ENCODE results near the gene CNKSR3. TPM values are rescaled to one million over a fixed set of nuclear protein-coding genes. Genes with fewer than 3 reads are reported as not detected.

Gene CNKSR3
- total RNA-seq, 2 donors from 2014 or later, result 9.3 to 13.2 TPM

GRCh38 chr6:154509421-154510143 is 903 bp downstream of the CNKSR3 start:
- Histone ChIP-seq H3K9me3 (no peaks in the 10 kb centered on the region), H3K36me3 (replicated peaks in 1 of 2; ENCODE audit: insufficient read depth in 1 of 2, low read depth in 2 of 2) (no peaks in the 10 kb centered on the region), H3K27me3 (no peaks in the 10 kb centered on the region), H3K4me1 (peaks cover 57% of the 10 kb centered on the region), H3K4me3 (peak overlapping the region; percentile 69 to 88), H3K27ac (peak overlapping the region; percentile 96 to 99 (median 98))
- TF ChIP-seq POLR2A (IDR thresholded peaks at IDR 0.05), result no peak
- TF ChIP-seq, protein P1, sequence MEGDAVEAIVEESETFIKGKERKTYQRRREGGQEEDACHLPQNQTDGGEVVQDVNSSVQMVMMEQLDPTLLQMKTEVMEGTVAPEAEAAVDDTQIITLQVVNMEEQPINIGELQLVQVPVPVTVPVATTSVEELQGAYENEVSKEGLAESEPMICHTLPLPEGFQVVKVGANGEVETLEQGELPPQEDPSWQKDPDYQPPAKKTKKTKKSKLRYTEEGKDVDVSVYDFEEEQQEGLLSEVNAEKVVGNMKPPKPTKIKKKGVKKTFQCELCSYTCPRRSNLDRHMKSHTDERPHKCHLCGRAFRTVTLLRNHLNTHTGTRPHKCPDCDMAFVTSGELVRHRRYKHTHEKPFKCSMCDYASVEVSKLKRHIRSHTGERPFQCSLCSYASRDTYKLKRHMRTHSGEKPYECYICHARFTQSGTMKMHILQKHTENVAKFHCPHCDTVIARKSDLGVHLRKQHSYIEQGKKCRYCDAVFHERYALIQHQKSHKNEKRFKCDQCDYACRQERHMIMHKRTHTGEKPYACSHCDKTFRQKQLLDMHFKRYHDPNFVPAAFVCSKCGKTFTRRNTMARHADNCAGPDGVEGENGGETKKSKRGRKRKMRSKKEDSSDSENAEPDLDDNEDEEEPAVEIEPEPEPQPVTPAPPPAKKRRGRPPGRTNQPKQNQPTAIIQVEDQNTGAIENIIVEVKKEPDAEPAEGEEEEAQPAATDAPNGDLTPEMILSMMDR (IDR thresholded peaks at IDR 0.05), result no peak
- intact Hi-C loops (cut with DNase I), result loop anchor here (10.0 kb wide), 1 partner anchor 95 kb away; no protein-coding TSS in a partner anchor
- 0 to 1% methylated on average over 10 to 55 of the region's 55 CpGs for WGBS, 2 donors
- DNase-seq (peak; percentile 27 to 55 (median 45)), ATAC-seq (peak; percentile 0)

DNA sequence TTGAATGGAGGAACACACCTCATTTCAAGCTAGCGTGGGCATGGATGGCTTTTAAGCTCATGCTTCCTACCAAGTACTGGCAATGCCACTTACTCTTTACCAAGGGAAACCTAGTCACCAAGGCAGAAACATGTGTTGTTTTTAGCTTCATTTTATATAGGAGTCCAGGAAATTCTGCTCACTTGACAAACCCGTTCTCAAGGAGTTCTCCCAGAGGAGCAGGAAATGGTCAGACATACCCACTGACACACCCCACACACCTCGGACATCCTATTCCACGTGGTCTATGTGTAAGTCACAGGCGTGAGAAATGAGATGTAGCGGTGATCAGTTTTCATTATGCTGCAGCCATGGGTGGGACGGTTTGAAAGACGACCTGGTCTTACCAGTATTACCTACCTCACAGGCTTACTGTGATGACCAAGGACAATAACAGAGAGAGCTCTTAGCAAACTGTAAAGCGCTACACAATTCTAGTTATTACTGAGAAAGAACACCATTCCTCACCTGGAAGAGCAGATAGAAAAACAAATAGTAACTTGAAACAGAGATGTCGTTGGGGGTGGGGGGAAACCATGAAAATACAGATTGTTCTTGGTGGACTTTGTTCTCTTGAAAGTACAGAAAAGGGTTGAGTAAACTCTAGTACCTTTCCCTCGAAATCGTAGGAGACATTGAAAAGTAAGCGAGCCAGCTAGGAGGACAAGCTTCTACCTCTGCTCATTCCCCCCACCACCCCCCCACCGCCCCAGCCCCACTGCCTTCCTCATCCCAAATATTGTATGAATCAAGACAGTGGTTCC is 1.7 kb downstream of the CNKSR3 start:
- Histone ChIP-seq H3K27me3 (no peaks in the 10 kb centered on the region), H3K9me3 (no peaks in the 10 kb centered on the region), H3K27ac (peak overlapping the region; percentile 96 to 99 (median 98)), H3K36me3 (replicated peaks in 1 of 2; ENCODE audit: insufficient read depth in 1 of 2, low read depth in 2 of 2) (no peaks in the 10 kb centered on the region), H3K4me1 (peaks cover 57% of the 10 kb centered on the region), H3K4me3 (peak overlapping the region; percentile 69 to 88)
- ATAC-seq (no peak), DNase-seq (peak in 2 of 4 donors; percentile 50 to 52)
- intact Hi-C loops (cut with DNase I), result loop anchor here (10.0 kb wide), 1 partner anchor 94 kb away; no protein-coding TSS in a partner anchor
- TF ChIP-seq, protein P1 (IDR thresholded peaks at IDR 0.05), result no peak
- TF ChIP-seq POLR2A (IDR thresholded peaks at IDR 0.05), result peak in 1 of 3 donors; percentile 18
- 6 to 9% methylated on average over 14 of the region's 14 CpGs for WGBS, 2 donors

- Histone ChIP-seq H3K4me3 (peak overlapping the region in 1 of 2 donors; percentile 10), H3K27ac (peak overlapping the region; percentile 23 to 99 (median 74)), H3K36me3 (replicated peaks in 1 of 2; ENCODE audit: insufficient read depth in 1 of 2, low read depth in 2 of 2) (no peaks in the 10 kb centered on the region), H3K4me1 (peaks cover 58% of the 10 kb centered on the region), H3K27me3 (no peaks in the 10 kb centered on the region), H3K9me3 (no peaks in the 10 kb centered on the region)
- TF ChIP-seq, protein P1 (IDR thresholded peaks at IDR 0.05), result no peak
- intact Hi-C loops (cut with DNase I), result loop anchor here (10.0 kb wide), 1 partner anchor 92 kb away; no protein-coding TSS in a partner anchor
- ATAC-seq, result no peak
- WGBS, 2 donors, result 23 to 28% methylated on average over 14 of the region's 14 CpGs
- no peak for DNase-seq
Observed at GRCh38 chr6:154506991-154507898, 3.2 kb downstream of the CNKSR3 start.

- WGBS, 2 donors, result 68 to 73% methylated on average over 9 of the region's 9 CpGs
- Histone ChIP-seq H3K36me3 (replicated peaks in 1 of 2; ENCODE audit: insufficient read depth in 1 of 2, low read depth in 2 of 2) (no peaks in the 10 kb centered on the region), H3K27me3 (no peaks in the 10 kb centered on the region), H3K27ac (peak overlapping the region in 3 of 4 donors; percentile 3 to 99 (median 98)), H3K4me3 (no peak overlapping the region), H3K9me3 (no peaks in the 10 kb centered on the region), H3K4me1 (peaks cover 56% of the 10 kb centered on the region)
- no peak for DNase-seq
- TF ChIP-seq POLR2A (IDR thresholded peaks at IDR 0.05), result no peak
- TF ChIP-seq, protein P1 (IDR thresholded peaks at IDR 0.05), result no peak
- intact Hi-C loops (cut with DNase I), result loop anchor here (10.0 kb wide), 1 partner anchor 92 kb away; no protein-coding TSS in a partner anchor
- no peak for ATAC-seq
Observed at GRCh38 chr6:154506582-154506981, 3.9 kb downstream of the CNKSR3 start.

Measured in body of pancreas (tissue), 4 donors.